Gastroesophageal sphincter (tissue), 3 donors: ENCODE measurements around the gene EHHADH.

Experiments
- CTCF ChIP-seq, 4 experiments: fragments of 200-600 bp in 2 of 4; fragments of 450-650 bp in 2 of 4; sonication (generic) in 1 of 4; IDR thresholded peaks; one replicate each; pipeline ENCODE4 v1.5.1; 2017 to 2019; ENCODE audit warnings: antibody characterized with exemption in 4 of 4, mild to moderate bottlenecking in 2 of 4, moderate library complexity in 2 of 4
- EP300 ChIP-seq: sonication (generic); formaldehyde crosslinking; IDR thresholded peaks from one replicate; pipeline ENCODE4 v1.6.1; 2017; ENCODE audit warnings: antibody characterized with exemption, mild to moderate bottlenecking
- POLR2A ChIP-seq, 2 donors: fragments of 450-650 bp; IDR thresholded peaks; one replicate each; pipeline ENCODE4 v1.6.1; 2017; ENCODE audit warnings: antibody characterized with exemption in 2 of 2, mild to moderate bottlenecking in 2 of 2, moderate library complexity in 1 of 2
- POLR2AphosphoS5 ChIP-seq: sonication (generic); formaldehyde crosslinking; IDR thresholded peaks from one replicate; pipeline ENCODE4 v1.6.1; 2017; ENCODE audit warnings: antibody characterized with exemption

- no peak for TF ChIP-seq CTCF (IDR thresholded peaks at IDR 0.05)
- no peak for TF ChIP-seq EP300
- no peak for TF ChIP-seq POLR2A (IDR thresholded peaks at IDR 0.05)
- no peak for TF ChIP-seq POLR2AphosphoS5
These were observed 29.6 kb upstream of the EHHADH start for GRCh38 chr3:185283374-185283935.
